Measurements from ENCODE around the gene PRDM5. TPM values are rescaled to one million over a fixed set of nuclear protein-coding genes. Genes with fewer than 3 reads are reported as not detected.

PRDM5 gene
- total RNA-seq, 1 donor from 2014 or later: 7.3 TPM

GRCh38 chr4:120826449-120826848 lies 96.1 kb downstream of the PRDM5 start:
- Histone ChIP-seq H3K4me3 (ENCODE audit: low read depth, low read length) (no peak overlapping the region), H3K27me3 (ENCODE audit: control insufficient read depth, insufficient read depth, low read length) (no peaks in the 10 kb centered on the region), H3K36me3 (ENCODE audit: control insufficient read depth, insufficient read depth, low read length) (no peaks in the 10 kb centered on the region)
- TF ChIP-seq CTCF (IDR thresholded peaks at IDR 0.05; ENCODE audit: insufficient read depth, low read length, poor library complexity, severe bottlenecking): no peak
- DNase-seq (ENCODE audit: low read depth): no peak

GRCh38 chr4:120824946-120825345 lies 97.6 kb downstream of the PRDM5 start:
- no peak for DNase-seq (ENCODE audit: low read depth)
- no peaks in the 10 kb centered on the region for H3K27me3 ChIP-seq (ENCODE audit: control insufficient read depth, insufficient read depth, low read length)
- H3K4me3 ChIP-seq (ENCODE audit: low read depth, low read length): no peak overlapping the region
- TF ChIP-seq CTCF (IDR thresholded peaks at IDR 0.05; ENCODE audit: insufficient read depth, low read length, poor library complexity, severe bottlenecking): no peak
- no peaks in the 10 kb centered on the region for H3K36me3 ChIP-seq (ENCODE audit: control insufficient read depth, insufficient read depth, low read length)

GRCh38 chr4:120821977-120822376 lies 100.5 kb downstream of the PRDM5 start:
- H3K27me3 ChIP-seq (ENCODE audit: control insufficient read depth, insufficient read depth, low read length): no peaks in the 10 kb centered on the region
- no peaks in the 10 kb centered on the region for H3K36me3 ChIP-seq (ENCODE audit: control insufficient read depth, insufficient read depth, low read length)
- H3K4me3 ChIP-seq (ENCODE audit: low read depth, low read length): no peak overlapping the region
- no peak for TF ChIP-seq CTCF (IDR thresholded peaks at IDR 0.05; ENCODE audit: insufficient read depth, low read length, poor library complexity, severe bottlenecking)
- DNase-seq (ENCODE audit: low read depth): no peak

GRCh38 chr4:120821029-120821428 lies 101.5 kb downstream of the PRDM5 start:
- no peaks in the 10 kb centered on the region for H3K36me3 ChIP-seq (ENCODE audit: control insufficient read depth, insufficient read depth, low read length)
- H3K27me3 ChIP-seq (ENCODE audit: control insufficient read depth, insufficient read depth, low read length): no peaks in the 10 kb centered on the region
- no peak for TF ChIP-seq CTCF (IDR thresholded peaks at IDR 0.05; ENCODE audit: insufficient read depth, low read length, poor library complexity, severe bottlenecking)
- H3K4me3 ChIP-seq (ENCODE audit: low read depth, low read length): no peak overlapping the region
- DNase-seq (ENCODE audit: low read depth): no peak

- Histone ChIP-seq H3K36me3 (ENCODE audit: control insufficient read depth, insufficient read depth, low read length) (no peaks in the 10 kb centered on the region), H3K27me3 (ENCODE audit: control insufficient read depth, insufficient read depth, low read length) (no peaks in the 10 kb centered on the region), H3K4me3 (ENCODE audit: low read depth, low read length) (no peak overlapping the region)
- TF ChIP-seq CTCF (IDR thresholded peaks at IDR 0.05; ENCODE audit: insufficient read depth, low read length, poor library complexity, severe bottlenecking): no peak
- no peak for DNase-seq (ENCODE audit: low read depth)
Observed at GRCh38 chr4:120819805-120820437, 102.6 kb downstream of the PRDM5 start.
